ENCODE results near the gene TMEM214. TPM values are rescaled to one million over a fixed set of nuclear protein-coding genes. Genes with fewer than 3 reads are reported as not detected.

The TMEM214 gene
- total RNA-seq, 1 donor from 2014 or later = 74.1 TPM

DNA sequence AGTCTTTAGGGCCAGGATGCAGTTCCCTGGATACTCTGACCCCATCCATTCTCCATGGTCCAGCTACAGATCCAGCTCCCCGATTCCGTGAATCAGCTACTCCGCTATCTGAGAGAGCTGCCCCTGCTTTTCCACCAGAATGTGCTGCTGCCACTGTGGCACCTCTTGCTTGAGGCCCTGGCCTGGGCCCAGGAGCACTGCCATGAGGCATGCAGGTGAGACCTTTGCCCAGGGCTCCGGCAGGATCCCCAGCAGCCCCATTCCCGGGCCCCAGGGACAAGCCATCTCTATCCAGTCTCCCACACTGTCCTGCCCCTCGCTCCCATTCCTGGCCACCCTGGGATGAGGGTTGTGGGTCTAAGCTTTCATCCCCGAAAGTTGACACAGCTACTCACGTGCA, 7.5 kb downstream of the TMEM214 start:
- TF ChIP-seq, protein P1, sequence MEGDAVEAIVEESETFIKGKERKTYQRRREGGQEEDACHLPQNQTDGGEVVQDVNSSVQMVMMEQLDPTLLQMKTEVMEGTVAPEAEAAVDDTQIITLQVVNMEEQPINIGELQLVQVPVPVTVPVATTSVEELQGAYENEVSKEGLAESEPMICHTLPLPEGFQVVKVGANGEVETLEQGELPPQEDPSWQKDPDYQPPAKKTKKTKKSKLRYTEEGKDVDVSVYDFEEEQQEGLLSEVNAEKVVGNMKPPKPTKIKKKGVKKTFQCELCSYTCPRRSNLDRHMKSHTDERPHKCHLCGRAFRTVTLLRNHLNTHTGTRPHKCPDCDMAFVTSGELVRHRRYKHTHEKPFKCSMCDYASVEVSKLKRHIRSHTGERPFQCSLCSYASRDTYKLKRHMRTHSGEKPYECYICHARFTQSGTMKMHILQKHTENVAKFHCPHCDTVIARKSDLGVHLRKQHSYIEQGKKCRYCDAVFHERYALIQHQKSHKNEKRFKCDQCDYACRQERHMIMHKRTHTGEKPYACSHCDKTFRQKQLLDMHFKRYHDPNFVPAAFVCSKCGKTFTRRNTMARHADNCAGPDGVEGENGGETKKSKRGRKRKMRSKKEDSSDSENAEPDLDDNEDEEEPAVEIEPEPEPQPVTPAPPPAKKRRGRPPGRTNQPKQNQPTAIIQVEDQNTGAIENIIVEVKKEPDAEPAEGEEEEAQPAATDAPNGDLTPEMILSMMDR (IDR thresholded peaks at IDR 0.05) = no peak
- Histone ChIP-seq H3K9me3 (no peaks in the 10 kb centered on the region), H3K27me3 (no peaks in the 10 kb centered on the region), H3K4me1 (peaks cover 0 to 2% of the 10 kb centered on the region in 2 donors), H3K36me3 (peaks cover 56 to 59% of the 10 kb centered on the region in 2 donors), H3K27ac (no peak overlapping the region), H3K4me3 (no peak overlapping the region)
- intact Hi-C loops (cut with DNase I) = no loop called here
- no peak for DNase-seq (ENCODE audit: low spot score in 2 of 2)

DNA sequence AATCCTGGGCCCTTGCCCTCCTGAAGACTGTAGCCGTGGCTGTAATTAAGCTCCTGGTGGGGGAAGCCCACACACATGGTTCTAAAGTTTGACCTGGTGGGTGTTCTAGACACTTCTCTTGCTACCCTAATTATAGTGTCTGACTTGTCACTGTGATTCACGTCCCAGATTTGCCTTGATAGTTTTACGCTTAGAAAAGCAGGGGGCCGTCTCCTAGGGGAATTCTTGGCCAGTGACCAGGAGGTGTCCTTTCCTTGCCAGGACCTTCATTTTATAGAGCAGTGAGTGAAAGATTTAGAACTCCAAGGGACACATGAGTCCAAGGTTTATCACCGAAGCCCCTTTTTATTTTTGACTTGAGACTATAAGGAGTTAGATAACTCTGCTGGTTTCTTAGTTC, 9.0 kb downstream of the TMEM214 start:
- DNase-seq (ENCODE audit: low spot score in 2 of 2) = no peak
- Histone ChIP-seq H3K27ac (peak overlapping the region; percentile 53 to 63), H3K4me3 (no peak overlapping the region), H3K9me3 (no peaks in the 10 kb centered on the region), H3K36me3 (peaks cover 45 to 46% of the 10 kb centered on the region in 2 donors), H3K4me1 (peaks cover 0 to 2% of the 10 kb centered on the region in 2 donors), H3K27me3 (no peaks in the 10 kb centered on the region)
- intact Hi-C loops (cut with DNase I) = no loop called here
- TF ChIP-seq, protein P1 (IDR thresholded peaks at IDR 0.05) = no peak

DNA sequence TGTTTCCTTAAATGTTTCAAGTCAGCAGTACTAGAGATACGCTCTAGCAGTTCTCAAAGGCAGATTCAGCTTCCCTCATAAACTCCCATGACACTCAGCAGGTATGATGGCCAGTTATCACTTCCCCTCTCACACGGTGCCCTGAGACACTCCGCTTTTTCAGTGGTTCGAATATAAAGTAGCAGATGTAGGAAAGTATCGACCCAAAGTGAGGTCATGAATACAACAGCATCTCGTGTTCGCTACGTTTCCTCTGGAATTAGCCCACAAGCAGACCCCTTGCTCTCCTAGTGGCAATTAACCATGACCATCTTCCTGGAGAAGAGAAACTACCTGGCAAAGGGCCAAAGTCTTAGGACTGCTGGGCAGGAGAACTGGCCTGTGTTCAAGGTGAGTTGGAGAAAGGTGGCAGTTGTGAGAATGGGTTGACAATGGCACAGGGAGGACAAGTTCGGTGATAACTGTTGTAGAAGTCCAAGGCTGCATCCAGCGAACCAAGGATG, 9.4 kb downstream of the TMEM214 start:
- Histone ChIP-seq H3K9me3 (no peaks in the 10 kb centered on the region), H3K4me3 (no peak overlapping the region), H3K27me3 (no peaks in the 10 kb centered on the region), H3K27ac (peak overlapping the region; percentile 53 to 63), H3K4me1 (peaks cover 0 to 2% of the 10 kb centered on the region in 2 donors), H3K36me3 (peaks cover 40 to 41% of the 10 kb centered on the region in 2 donors)
- TF ChIP-seq, protein P1 (IDR thresholded peaks at IDR 0.05) = no peak
- intact Hi-C loops (cut with DNase I) = no loop called here
- DNase-seq (ENCODE audit: low spot score in 2 of 2) = no peak

DNA sequence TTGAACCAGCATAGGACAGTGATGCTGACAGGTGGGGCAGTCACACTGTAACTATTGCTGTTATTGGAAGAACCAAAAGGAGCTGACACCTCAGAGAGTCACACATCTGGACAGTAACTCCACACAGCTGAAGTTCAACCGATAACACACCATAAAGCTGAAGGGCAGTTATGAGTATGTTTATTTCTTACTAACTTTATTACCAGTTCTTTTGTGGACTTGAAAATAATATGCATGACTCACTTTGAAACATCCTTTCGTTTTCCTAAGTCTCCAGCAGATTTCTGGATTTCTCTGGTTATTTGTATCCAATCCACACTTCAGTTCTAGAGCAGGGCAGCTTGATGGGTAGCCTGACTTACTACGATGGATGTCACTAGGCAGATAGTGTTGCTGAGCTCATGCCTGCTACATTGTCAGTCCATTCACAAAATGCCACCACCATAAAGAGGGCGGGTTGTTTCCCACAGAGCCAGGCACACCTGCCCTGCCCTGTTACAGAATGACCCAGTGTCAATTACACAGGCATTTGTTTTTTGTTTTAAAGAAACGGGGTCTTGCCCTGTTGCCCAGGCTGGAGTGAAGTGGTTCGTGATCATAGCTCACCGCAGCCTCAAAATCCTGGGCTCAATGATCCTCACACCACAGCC, 10.3 kb downstream of the TMEM214 start:
- intact Hi-C loops (cut with DNase I) = no loop called here
- Histone ChIP-seq H3K4me1 (peaks cover 0 to 2% of the 10 kb centered on the region in 2 donors), H3K9me3 (no peaks in the 10 kb centered on the region), H3K36me3 (peaks cover 31 to 32% of the 10 kb centered on the region in 2 donors), H3K27ac (no peak overlapping the region), H3K27me3 (no peaks in the 10 kb centered on the region), H3K4me3 (no peak overlapping the region)
- no peak for DNase-seq (ENCODE audit: low spot score in 2 of 2)
- TF ChIP-seq, protein P1 (IDR thresholded peaks at IDR 0.05) = no peak

DNA sequence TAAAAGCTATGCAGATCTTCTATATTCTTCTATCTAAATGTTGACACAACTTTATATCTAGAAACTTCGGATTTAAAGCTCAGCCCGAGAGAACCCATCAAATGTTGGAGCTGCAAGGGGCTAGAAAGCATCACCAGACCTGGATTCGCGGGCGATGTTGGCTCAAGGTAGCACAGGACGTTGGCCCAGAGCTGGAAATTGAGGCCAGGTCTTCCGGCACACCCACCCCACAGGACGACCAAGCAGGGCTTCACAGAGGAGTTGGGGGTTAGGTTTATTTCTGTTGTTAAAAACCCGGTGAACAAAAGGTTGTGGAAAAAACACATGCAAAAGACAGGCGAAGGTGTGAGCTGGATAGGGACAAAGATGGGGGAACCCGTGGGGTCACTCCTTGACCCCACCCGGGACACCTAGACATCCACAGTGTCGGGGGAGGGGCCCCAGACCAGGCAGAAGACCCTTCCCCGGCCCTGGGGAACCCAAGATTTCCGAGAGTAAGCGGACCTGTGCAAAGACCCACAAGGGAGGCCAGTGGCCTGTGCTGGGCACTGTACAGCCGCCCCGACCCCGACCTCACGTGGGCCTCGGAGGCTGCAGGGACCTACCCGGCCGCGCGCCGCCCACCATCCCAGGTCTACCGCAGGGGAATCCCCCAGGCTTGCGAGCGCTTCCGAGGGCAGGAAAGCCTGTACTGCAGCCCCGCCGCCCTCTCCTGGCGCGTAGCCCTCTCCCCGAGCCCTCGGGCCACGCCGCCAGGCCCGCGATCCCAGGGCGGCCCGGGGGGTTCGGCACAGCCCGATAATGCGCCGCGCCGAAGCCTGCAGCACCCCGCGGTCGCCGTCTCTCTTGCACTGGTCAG, 16.9 kb downstream of the TMEM214 start:
- peak in 1 of 2 donors; percentile 73 for DNase-seq (ENCODE audit: low spot score in 2 of 2)
- H3K4me1 ChIP-seq = peaks cover 0 to 4% of the 10 kb centered on the region in 2 donors
- H3K27me3 ChIP-seq = no peaks in the 10 kb centered on the region
- peaks cover 2 to 9% of the 10 kb centered on the region in 2 donors for H3K36me3 ChIP-seq
- intact Hi-C loops (cut with DNase I) = loop anchor here (1.0 to 2.0 kb wide), 4 partner anchors 16 to 37 kb away; partner anchors contain the start of genes EMILIN1 and KHK
- peak overlapping the region; percentile 85 to 93 for H3K27ac ChIP-seq
- H3K9me3 ChIP-seq = no peaks in the 10 kb centered on the region
- H3K4me3 ChIP-seq = peak overlapping the region; percentile 71 to 85
- TF ChIP-seq, protein P1 (IDR thresholded peaks at IDR 0.05) = no peak
